ENCODE measurements around the gene CD58.

CD58 gene

GRCh38 chr1:116538544-116538943 is 32.3 kb downstream of the CD58 start:
- no peak for FAIRE-seq

- no peak for FAIRE-seq
Observed at GRCh38 chr1:116537898-116538297, 32.9 kb downstream of the CD58 start.

GRCh38 chr1:116537040-116537831 is 33.6 kb downstream of the CD58 start:
- no peak for FAIRE-seq

GRCh38 chr1:116534014-116534739 is 36.6 kb downstream of the CD58 start:
- no peak for FAIRE-seq

- FAIRE-seq: no peak
Observed at GRCh38 chr1:116533429-116533820, 37.4 kb downstream of the CD58 start.

- FAIRE-seq: no peak
Observed at GRCh38 chr1:116532671-116533428, 38.0 kb downstream of the CD58 start.

GRCh38 chr1:116531917-116532316 is 38.9 kb downstream of the CD58 start:
- FAIRE-seq: no peak

- FAIRE-seq: no peak
Observed at GRCh38 chr1:116529681-116530080, 41.1 kb downstream of the CD58 start.

- no peak for FAIRE-seq
Observed at GRCh38 chr1:116529199-116529631, 41.6 kb downstream of the CD58 start.

- FAIRE-seq: no peak
Observed at GRCh38 chr1:116528329-116529083, 42.3 kb downstream of the CD58 start.

- FAIRE-seq: no peak
Observed at GRCh38 chr1:116525440-116525839, 45.4 kb downstream of the CD58 start.

GRCh38 chr1:116521186-116521585 is 49.6 kb downstream of the CD58 start:
- no peak for FAIRE-seq

GRCh38 chr1:116518400-116518799 is 52.4 kb downstream of the CD58 start:
- FAIRE-seq: no peak

- FAIRE-seq: no peak
Observed at GRCh38 chr1:116516631-116517030, 54.2 kb downstream of the CD58 start.

GRCh38 chr1:116515702-116516101 is 55.1 kb downstream of the CD58 start:
- no peak for FAIRE-seq

GRCh38 chr1:116514708-116515525 is 55.9 kb downstream of the CD58 start:
- no peak for FAIRE-seq

GRCh38 chr1:116513956-116514355 is 56.9 kb downstream of the CD58 start:
- FAIRE-seq: no peak

- no peak for FAIRE-seq
Observed at GRCh38 chr1:116511459-116512019, 59.3 kb downstream of the CD58 start.

GRCh38 chr1:116510361-116510760 is 60.5 kb downstream of the CD58 start:
- no peak for FAIRE-seq

GRCh38 chr1:116508984-116509980 is 61.5 kb downstream of the CD58 start:
- FAIRE-seq: no peak
